Loucy (cell line): ENCODE data around the gene IGSF3.

Experiments used
- H2AFZ ChIP-seq: fragments of 200-600 bp; sonication (generic); 2 replicates; pipeline ENCODE4 v1.6.0; 2016; ENCODE audit warnings: antibody characterized with exemption, mild to moderate bottlenecking, low read length, moderate library complexity
- H3F3A ChIP-seq: fragments of 200-600 bp; 2 replicates; pipeline ENCODE4 v1.6.0; 2016; ENCODE audit warnings: antibody characterized with exemption, low read depth, mild to moderate bottlenecking
- H3K27me3 ChIP-seq: fragments of 200-600 bp; sonication (generic); 2 replicates; pipeline ENCODE4 v1.6.1; 2014; ENCODE audit warnings: low read length, mild to moderate bottlenecking; ENCODE audit not compliant: insufficient read depth, poor library complexity, severe bottlenecking
- H3K36me3 ChIP-seq: fragments of 200-600 bp; sonication (generic); 2 replicates; pipeline ENCODE4 v1.6.1; 2016; ENCODE audit warnings: low read length; ENCODE audit not compliant: insufficient read depth
- H3K4me1 ChIP-seq: fragments of 200-600 bp; sonication (generic); 2 replicates; pipeline ENCODE4 v1.5.1; 2014; ENCODE audit warnings: low read length, mild to moderate bottlenecking; ENCODE audit not compliant: insufficient read depth, poor library complexity, severe bottlenecking
- H3K4me2 ChIP-seq: fragments of 200-600 bp; sonication (generic); 2 replicates; pipeline ENCODE4 v1.6.0; 2014; ENCODE audit warnings: antibody characterized with exemption, low read length, low read depth, mild to moderate bottlenecking; ENCODE audit not compliant: poor library complexity, severe bottlenecking
- H3K4me3 ChIP-seq: fragments of 200-600 bp; sonication (generic); 2 replicates; pipeline ENCODE4 v1.5.1; 2014; ENCODE audit warnings: low read length, mild to moderate bottlenecking, mixed read lengths; ENCODE audit not compliant: poor library complexity, severe bottlenecking
- H3K79me2 ChIP-seq: fragments of 200-600 bp; sonication (generic); 2 replicates; pipeline ENCODE4 v1.6.1; 2014; ENCODE audit warnings: low read length; ENCODE audit not compliant: insufficient read depth
- H3K9ac ChIP-seq: fragments of 200-600 bp; sonication (generic); 2 replicates; pipeline ENCODE4 v1.6.0; 2014; ENCODE audit warnings: mild to moderate bottlenecking, low read depth, low read length, moderate library complexity; ENCODE audit not compliant: poor library complexity, severe bottlenecking
- H3K9me2 ChIP-seq: fragments of 200-600 bp; sonication (generic); replicated peaks from 2 replicates; pipeline ENCODE4 v1.6.1; 2016; ENCODE audit warnings: low read depth, low read length, mixed read lengths
- H3K9me3 ChIP-seq: fragments of 200-600 bp; sonication (generic); 2 replicates; pipeline ENCODE4 v1.6.1; 2014; ENCODE audit warnings: mild to moderate bottlenecking, antibody characterized with exemption, low read length, low read depth; ENCODE audit not compliant: insufficient read depth
- H4K20me1 ChIP-seq: fragments of 200-600 bp; sonication (generic); 2 replicates; pipeline ENCODE4 v1.6.0; 2014; ENCODE audit warnings: antibody characterized with exemption, low read length, mild to moderate bottlenecking; ENCODE audit not compliant: insufficient read depth, poor library complexity, severe bottlenecking
- CTCF ChIP-seq: fragments of 200-600 bp; sonication (generic); conservative IDR thresholded peaks from 2 replicates; pipeline ENCODE4 v1.5.1; 2014; ENCODE audit warnings: mild to moderate bottlenecking, antibody characterized with exemption, low read length
- EZH2phosphoT487 ChIP-seq: fragments of 200-600 bp; IDR thresholded peaks from 2 replicates; pipeline ENCODE4 v1.6.1; 2018; ENCODE audit warnings: antibody characterized with exemption, mild to moderate bottlenecking, moderate library complexity, borderline replicate concordance

IGSF3 gene

DNA sequence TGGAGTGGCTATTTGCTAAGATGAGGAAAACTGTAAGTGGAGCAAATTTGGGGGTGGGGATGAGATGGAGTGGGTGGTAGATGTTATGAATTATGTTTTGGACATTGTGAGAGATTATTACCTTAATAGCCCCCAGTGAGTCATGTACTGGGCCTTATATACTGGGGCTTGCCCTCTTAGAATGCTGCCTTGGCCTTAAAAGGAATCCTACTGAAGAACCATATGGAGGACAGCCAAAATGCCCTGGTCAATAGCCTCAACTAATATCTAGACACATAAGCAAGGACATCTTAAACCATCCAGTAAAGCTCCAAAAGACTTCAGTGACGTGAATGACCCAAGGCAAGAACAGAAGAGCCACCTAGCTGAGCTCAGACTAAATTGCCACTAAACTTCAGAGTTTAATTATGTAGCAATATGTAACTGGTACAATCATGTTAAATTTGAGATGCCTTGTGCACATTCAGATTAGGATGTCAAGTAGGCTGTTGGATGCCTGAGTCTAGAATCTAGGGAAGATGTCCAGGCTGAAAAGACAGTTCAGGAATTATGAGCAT lies 13.9 kb upstream of the IGSF3 start:
- no peak overlapping the region for H3K4me2 ChIP-seq
- H3K9me3 ChIP-seq = no peaks in the 10 kb centered on the region
- H2AFZ ChIP-seq = no peak overlapping the region; the same call in 1 of the 2 replicates

DNA sequence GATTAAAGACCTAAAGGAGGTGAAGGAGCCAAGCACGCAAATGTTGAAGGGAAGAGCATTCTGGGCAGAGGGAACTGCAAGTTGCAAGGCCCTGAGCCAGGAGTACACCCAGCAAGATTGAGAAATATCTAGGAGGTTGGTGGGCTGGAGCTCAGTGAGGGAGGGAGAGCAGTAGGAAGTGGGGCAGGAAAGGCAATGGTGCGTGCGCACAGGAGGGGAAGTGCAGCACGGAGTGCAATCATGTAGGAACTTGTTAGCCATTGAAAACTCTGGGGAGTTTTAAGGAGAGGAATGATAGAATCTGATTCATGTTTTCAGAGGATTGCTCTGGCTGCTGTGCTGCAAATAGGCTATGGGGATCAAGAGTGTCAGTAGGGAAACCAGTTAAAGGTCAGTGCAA lies 13.2 kb upstream of the IGSF3 start:
- no peak for TF ChIP-seq CTCF
- no peak for TF ChIP-seq EZH2phosphoT487
- no peak overlapping the region for H3K4me2 ChIP-seq
- no peaks in the 10 kb centered on the region for H3F3A ChIP-seq
- H3K79me2 ChIP-seq = no peaks in the 10 kb centered on the region
- H3K36me3 ChIP-seq = no peaks in the 10 kb centered on the region
- H3K9me2 ChIP-seq = no peaks in the 10 kb centered on the region
- no peak overlapping the region for H3K9ac ChIP-seq
- no peak overlapping the region for H2AFZ ChIP-seq
- no peak overlapping the region for H3K4me3 ChIP-seq
- no peaks in the 10 kb centered on the region for H4K20me1 ChIP-seq
- no peaks in the 10 kb centered on the region for H3K4me1 ChIP-seq
- H3K27me3 ChIP-seq = no peaks in the 10 kb centered on the region
- no peaks in the 10 kb centered on the region for H3K9me3 ChIP-seq

More for the DNA sequence above, 13.9 kb upstream of the IGSF3 start:
- Histone ChIP-seq H3K36me3 (no peaks in the 10 kb centered on the region), H3K4me3 (no peak overlapping the region), H3F3A (no peaks in the 10 kb centered on the region), H3K27me3 (no peaks in the 10 kb centered on the region), H3K79me2 (no peaks in the 10 kb centered on the region), H4K20me1 (no peaks in the 10 kb centered on the region), H3K9me2 (no peaks in the 10 kb centered on the region), H3K4me1 (no peaks in the 10 kb centered on the region), H3K9ac (no peak overlapping the region)
- TF ChIP-seq CTCF = no peak; the same call in 1 of the 2 replicates
- TF ChIP-seq EZH2phosphoT487 = no peak

DNA sequence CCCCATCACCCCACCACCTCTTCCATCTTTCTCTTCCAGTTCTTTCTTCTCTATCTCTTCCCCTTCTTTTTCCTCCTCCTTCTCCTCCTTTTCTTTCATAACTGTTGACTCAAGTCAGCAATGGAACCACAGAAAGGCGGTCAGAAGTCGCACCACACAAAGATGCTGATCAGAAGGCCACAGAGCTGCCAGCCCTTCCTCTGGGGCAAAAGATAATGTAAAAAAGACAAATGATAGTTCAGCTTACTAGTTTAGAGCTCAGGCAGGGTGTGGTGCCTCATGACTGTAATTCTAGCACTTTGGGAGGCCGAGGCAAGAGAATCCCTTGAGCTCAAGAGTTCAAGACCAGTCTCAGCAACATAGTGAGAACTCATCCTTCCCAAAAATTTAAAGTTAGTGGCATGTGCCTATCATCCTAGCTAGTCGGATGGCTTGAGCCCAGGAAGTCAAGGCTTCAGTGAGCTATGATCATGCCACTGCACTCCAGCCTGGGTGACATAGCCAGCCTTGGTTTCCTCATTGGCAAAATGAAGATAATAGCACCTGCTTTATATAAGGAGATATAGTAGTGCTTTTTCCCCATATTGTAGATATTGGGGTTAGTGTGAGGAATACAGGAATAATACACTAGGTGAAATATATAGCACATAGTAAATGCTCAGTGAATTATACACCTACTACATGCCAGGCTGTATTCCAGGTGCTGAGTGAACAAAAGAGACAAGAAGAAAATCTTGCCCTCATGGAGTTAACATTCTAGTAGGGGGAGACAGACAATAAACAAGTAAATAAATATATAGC lies 12.5 kb upstream of the IGSF3 start:
- no peak overlapping the region for H3K4me2 ChIP-seq
- no peaks in the 10 kb centered on the region for H3K79me2 ChIP-seq
- no peaks in the 10 kb centered on the region for H3K9me2 ChIP-seq
- no peak overlapping the region for H3K9ac ChIP-seq
- H3K4me1 ChIP-seq = no peaks in the 10 kb centered on the region
- no peak overlapping the region for H3K4me3 ChIP-seq
- TF ChIP-seq CTCF = no peak
- no peak for TF ChIP-seq EZH2phosphoT487
- no peaks in the 10 kb centered on the region for H3K9me3 ChIP-seq
- H3K36me3 ChIP-seq = no peaks in the 10 kb centered on the region
- no peaks in the 10 kb centered on the region for H3K27me3 ChIP-seq
- no peak overlapping the region for H2AFZ ChIP-seq
- H3F3A ChIP-seq = no peaks in the 10 kb centered on the region
- H4K20me1 ChIP-seq = no peaks in the 10 kb centered on the region
